ENCODE data around the gene LRRFIP1. TPM values are rescaled to one million over a fixed set of nuclear protein-coding genes. Genes with fewer than 3 reads are reported as not detected.

LRRFIP1 gene
- total and polyA plus RNA-seq, 2 of the 13 experiments (the other 11 are each of a cell fraction or from before 2014, with no cell fraction given): 15.9 to 40.5 TPM

GRCh38 chr2:237631801-237632585 is 4.6 kb downstream of the LRRFIP1 start (continued):
- TF ChIP-seq REST (IDR thresholded peaks at IDR 0.05; ENCODE audit: borderline replicate concordance in 1 of 2, low read depth in 1 of 2, low read length in 2 of 2): no peak
- no peak for TF ChIP-seq ZNF691 (CRISPR knock-in tag; IDR thresholded peaks at IDR 0.05; ENCODE audit: borderline replicate concordance, low read depth)
- TF ChIP-seq TOPORS (CRISPR knock-in tag; IDR thresholded peaks at IDR 0.05): no peak
- no peak for TF ChIP-seq ZNF101 (CRISPR knock-in tag; IDR thresholded peaks at IDR 0.05; ENCODE audit: borderline replicate concordance, low read depth)

- in situ Hi-C loops (cut with HindIII; ENCODE audit: extremely low pct_ligation_motif_present, low pct_unique_long_range_greater_than_20kb): no loop called here
- POLR2A ChIA-PET: no interaction called here
- Histone ChIP-seq H3K4me1 (ENCODE audit: insufficient read depth, low read length) (peaks cover 11% of the 10 kb centered on the region), H2AFZ (ENCODE audit: low read length) (no peak overlapping the region), H3K9ac (ENCODE audit: insufficient read depth, low read depth, low read length) (no peak overlapping the region), H3K4me2 (ENCODE audit: low read depth, low read length) (no peak overlapping the region), H3K36me3 (replicated peaks in 1 of 2; ENCODE audit: control insufficient read depth in 1 of 2, insufficient read depth in 2 of 2, low read length in 2 of 2) (no peaks in the 10 kb centered on the region), H3K27ac (ENCODE audit: extremely low read length, insufficient read depth, low read length) (no peak overlapping the region), H3K4me3 (replicated peaks in 1 of 3; ENCODE audit: insufficient read depth in 1 of 3, low read depth in 2 of 3, low read length in 3 of 3) (no peak overlapping the region), H3K27me3 (ENCODE audit: control insufficient read depth in 1 of 2, insufficient read depth in 2 of 2, low read length in 2 of 2) (peaks cover 0 to 11% of the 10 kb centered on the region in 2 experiments; a peak in 2 of 5 replicates), H3K9me3 (ENCODE audit: low read length) (no peaks in the 10 kb centered on the region), H3K79me2 (ENCODE audit: insufficient read depth, low read length) (no peaks in the 10 kb centered on the region), H4K20me1 (ENCODE audit: insufficient read depth, low read length) (peaks cover 3% of the 10 kb centered on the region; the same call in 1 of the 2 replicates)
- TF ChIP-seq U2AF2 (IDR thresholded peaks at IDR 0.05; ENCODE audit: low read depth, low read length) (no peak), MXI1 (IDR thresholded peaks at IDR 0.05; ENCODE audit: borderline replicate concordance, low read depth, low read length) (no peak)
- intact Hi-C loops (cut with micrococcal nuclease; ENCODE audit: unreplicated experiment): no loop called here
- CTCF ChIA-PET (ENCODE audit: low intra/inter-chr PET ratio, low total read pairs): no interaction called here
- DNase-seq (ENCODE audit: low spot score): no peak
- 74% methylated on average over 10 of the region's 10 CpGs for WGBS (ENCODE audit: low lambda C conversion rate)
- ATAC-seq: no peak
- no peak for FAIRE-seq
- BruUV-seq (replicated peaks): no TSS peak
These were observed 5.7 kb downstream of the LRRFIP1 start for GRCh38 chr2:237633061-237633561.

All from HepG2 (cell line).